Uterus (tissue), 2 donors: ENCODE results near the gene GPRIN2.
"Not testable (repeated sequence)": the region's sequence is repeated elsewhere in the genome, so short reads cannot be mapped to it uniquely, and the experiment has no call there.

Experiments
- CTCF ChIP-seq, 4 experiments: fragments of 200-600 bp in 2 of 4; fragments of 450-650 bp in 2 of 4; sonication (generic) in 2 of 4; IDR thresholded peaks; one replicate each; pipeline ENCODE4 v1.5.1; 2016 to 2019; ENCODE audit warnings: antibody characterized with exemption in 4 of 4, mild to moderate bottlenecking in 2 of 4, moderate library complexity in 1 of 4
- POLR2A ChIP-seq, 2 donors: fragments of 450-650 bp; IDR thresholded peaks; one replicate each; pipeline ENCODE4 v1.6.1; 2016; ENCODE audit warnings: antibody characterized with exemption in 2 of 2, mild to moderate bottlenecking in 1 of 2, moderate library complexity in 1 of 2

GRCh38 chr10:46585246-46585645 lies 28.8 kb upstream of the GPRIN2 start:
- TF ChIP-seq CTCF, POLR2A (IDR thresholded peaks at IDR 0.05): not testable (repeated sequence)
